Measurements from ENCODE around the gene LMO7. TPM values are rescaled to one million over a fixed set of nuclear protein-coding genes. Genes with fewer than 3 reads are reported as not detected.

The LMO7 gene
- total RNA-seq, 1 experiment from 2014 or later = 20.4 TPM

DNA sequence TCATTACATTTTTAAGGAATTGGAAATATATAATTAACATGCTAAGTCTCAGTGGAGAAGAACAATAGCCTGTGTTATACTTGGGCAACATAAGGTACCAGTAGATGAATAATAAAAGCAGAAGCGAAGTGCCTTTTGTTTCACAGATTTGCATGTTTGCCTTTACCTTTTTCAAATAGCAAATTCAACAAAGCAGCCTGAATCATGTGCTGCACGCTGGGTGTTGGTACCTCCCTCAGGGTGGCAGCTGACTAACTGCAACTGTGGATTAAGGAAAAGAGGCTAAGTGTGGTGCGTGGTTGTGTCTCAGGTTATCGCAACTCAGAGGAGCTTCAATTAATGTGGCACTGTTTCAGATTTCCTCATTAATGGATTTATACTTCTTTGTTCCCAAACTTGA, 189.0 kb downstream of the LMO7 start:
- peak; percentile 51 for DNase-seq
- H4K5ac ChIP-seq (ENCODE audit: insufficient read length, low read depth, low read length) = no peak overlapping the region
- H3K79me2 ChIP-seq (ENCODE audit: insufficient read depth, low read length) = no peaks in the 10 kb centered on the region; the same call in 1 of the 2 replicates
- H3K9ac ChIP-seq (ENCODE audit: extremely low read depth, insufficient read length, low read length) = no peak overlapping the region
- no peak overlapping the region for H2AK5ac ChIP-seq (ENCODE audit: insufficient read length, low read length)
- no peak overlapping the region for H2BK15ac ChIP-seq (ENCODE audit: low read depth, low read length)
- no peak overlapping the region for H4K91ac ChIP-seq (ENCODE audit: insufficient read length, low read depth, low read length)
- H3K79me1 ChIP-seq (ENCODE audit: insufficient read depth, low read depth, low read length, poor library complexity, severe bottlenecking) = no peaks in the 10 kb centered on the region
- H3K56ac ChIP-seq (ENCODE audit: insufficient read length, low read depth, low read length) = no peak overlapping the region
- no peak overlapping the region for H2BK120ac ChIP-seq (ENCODE audit: low read depth, low read length, poor library complexity, severe bottlenecking)
- no peak overlapping the region for H3T11ph ChIP-seq (ENCODE audit: low read length)
- no CpG with 5 or more reads among the region's 4 CpGs for WGBS (ENCODE audit: extremely low coverage, insufficient read length, low lambda C conversion rate)
- H3K4me1 Mint-ChIP-seq = peaks cover 40 to 51% of the 10 kb centered on the region in 2 experiments
- H2BK5ac ChIP-seq (ENCODE audit: insufficient read length, low read length) = no peak overlapping the region
- H3K4ac ChIP-seq (ENCODE audit: low read depth, low read length) = no peak overlapping the region
- H2AFZ ChIP-seq (ENCODE audit: low read length) = no peak overlapping the region
- no peak overlapping the region for H3K27ac ChIP-seq (ENCODE audit: insufficient read length, low read depth, low read length)
- no peak overlapping the region for H3K4me2 ChIP-seq (ENCODE audit: insufficient read depth, insufficient read length, low read length)
- H3K27me3 Mint-ChIP-seq (ENCODE audit: low read depth) = no peaks in the 10 kb centered on the region
- no peak overlapping the region for H4K8ac ChIP-seq (replicated peaks; ENCODE audit: insufficient read length, low read depth, low read length)
- no peak overlapping the region for H3K4me3 Mint-ChIP-seq
- TF ChIP-seq, protein P1, sequence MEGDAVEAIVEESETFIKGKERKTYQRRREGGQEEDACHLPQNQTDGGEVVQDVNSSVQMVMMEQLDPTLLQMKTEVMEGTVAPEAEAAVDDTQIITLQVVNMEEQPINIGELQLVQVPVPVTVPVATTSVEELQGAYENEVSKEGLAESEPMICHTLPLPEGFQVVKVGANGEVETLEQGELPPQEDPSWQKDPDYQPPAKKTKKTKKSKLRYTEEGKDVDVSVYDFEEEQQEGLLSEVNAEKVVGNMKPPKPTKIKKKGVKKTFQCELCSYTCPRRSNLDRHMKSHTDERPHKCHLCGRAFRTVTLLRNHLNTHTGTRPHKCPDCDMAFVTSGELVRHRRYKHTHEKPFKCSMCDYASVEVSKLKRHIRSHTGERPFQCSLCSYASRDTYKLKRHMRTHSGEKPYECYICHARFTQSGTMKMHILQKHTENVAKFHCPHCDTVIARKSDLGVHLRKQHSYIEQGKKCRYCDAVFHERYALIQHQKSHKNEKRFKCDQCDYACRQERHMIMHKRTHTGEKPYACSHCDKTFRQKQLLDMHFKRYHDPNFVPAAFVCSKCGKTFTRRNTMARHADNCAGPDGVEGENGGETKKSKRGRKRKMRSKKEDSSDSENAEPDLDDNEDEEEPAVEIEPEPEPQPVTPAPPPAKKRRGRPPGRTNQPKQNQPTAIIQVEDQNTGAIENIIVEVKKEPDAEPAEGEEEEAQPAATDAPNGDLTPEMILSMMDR (conservative IDR thresholded peaks at IDR 0.05) = no peak
- H3K14ac ChIP-seq (ENCODE audit: insufficient read depth, low read length) = no peak overlapping the region
- no peaks in the 10 kb centered on the region for H3K9me3 ChIP-seq (ENCODE audit: control insufficient read depth, low read depth, low read length)
- no peak overlapping the region for H2BK20ac ChIP-seq (ENCODE audit: low read depth, low read length, poor library complexity, severe bottlenecking)
- H3K18ac ChIP-seq (ENCODE audit: insufficient read length, low read depth, low read length) = no peak overlapping the region
- peak overlapping the region in 1 of 3 experiments; percentile 53; a peak in 1 of 7 replicates for H3K27ac Mint-ChIP-seq
- peaks cover 0 to 13% (median 2%) of the 10 kb centered on the region in 3 experiments; a peak in 3 of 7 replicates for H3K36me3 Mint-ChIP-seq (ENCODE audit: insufficient read depth in 1 of 3, low read depth in 3 of 3)
- peaks cover 11% of the 10 kb centered on the region; the same call in 1 of the 2 replicates for H3K4me1 ChIP-seq (ENCODE audit: insufficient read depth, low read length)
- H3K27me3 ChIP-seq (ENCODE audit: insufficient read depth, low read length) = no peaks in the 10 kb centered on the region
- no peaks in the 10 kb centered on the region for H3K23me2 ChIP-seq (ENCODE audit: insufficient read length, low read depth, low read length, poor library complexity, severe bottlenecking)
- no peaks in the 10 kb centered on the region for H4K20me1 ChIP-seq (ENCODE audit: control insufficient read depth, insufficient read depth, insufficient read length)
- H2BK12ac ChIP-seq (ENCODE audit: insufficient read length, low read depth, low read length) = no peak overlapping the region
- H3K23ac ChIP-seq (ENCODE audit: insufficient read length, low read depth, low read length) = no peak overlapping the region
- H3K9me3 Mint-ChIP-seq = no peaks in the 10 kb centered on the region
